A673 (cell line): ENCODE results near the gene CRYGS. TPM values are rescaled to one million over a fixed set of nuclear protein-coding genes. Genes with fewer than 3 reads are reported as not detected.

Experiments used
- BruUV-seq: library from RNA; stranded (reverse); fragments of 400-500 nt; replicated peaks from 2 replicates; lab custom pipeline; 2021; lab: Mats Ljungman, UMichigan
- CTCF ChIA-PET: fragments of 300-600 bp; sonication (Branson Sonifier 250); formaldehyde crosslinking; loops from one replicate; lab custom pipeline; 2022; ENCODE audit warnings: antibody characterized with exemption; lab: Charles Lee
- POLR2A ChIA-PET: fragments of 300-600 bp; sonication (Branson Sonifier 250); formaldehyde crosslinking; loops from one replicate; lab custom pipeline; 2022; ENCODE audit warnings: antibody characterized with exemption; ENCODE audit not compliant: low non-redundant PET; lab: Charles Lee
- DNase-seq: peaks from one replicate; pipeline ENCODE4 v3.0.0-alpha.2; 2015; ENCODE audit warnings: low spot score
- H3K27ac ChIP-seq: fragments of 200-600 bp; sonication (generic); 2 replicates; pipeline ENCODE4 v1.5.1; 2016; ENCODE audit warnings: mixed run types, low read depth, mild to moderate bottlenecking, mixed read lengths, antibody characterized with exemption, low read length; ENCODE audit not compliant: poor library complexity, severe bottlenecking
- H3K27me3 ChIP-seq: fragments of 200-600 bp; sonication (generic); replicated peaks from 2 replicates; pipeline ENCODE4 v1.6.1; 2017; ENCODE audit warnings: mixed run types, low read depth, mild to moderate bottlenecking, mixed read lengths, antibody characterized with exemption, low read length; ENCODE audit not compliant: insufficient read depth, poor library complexity
- H3K36me3 ChIP-seq: fragments of 200-600 bp; sonication (generic); 2 replicates; pipeline ENCODE4 v1.6.1; 2016; ENCODE audit warnings: mixed run types, mild to moderate bottlenecking, mixed read lengths, antibody characterized with exemption, low read length; ENCODE audit not compliant: insufficient read depth, poor library complexity, severe bottlenecking
- H3K4me1 ChIP-seq: fragments of 200-600 bp; sonication (generic); 2 replicates; pipeline ENCODE4 v1.6.1; 2017; ENCODE audit warnings: mixed run types, mild to moderate bottlenecking, mixed read lengths, antibody characterized with exemption, low read length; ENCODE audit not compliant: insufficient read depth, poor library complexity, severe bottlenecking
- H3K4me3 ChIP-seq: fragments of 200-600 bp; sonication (generic); 2 replicates; pipeline ENCODE4 v1.5.1; 2016; ENCODE audit warnings: low read depth, mixed run types, mild to moderate bottlenecking, mixed read lengths, low read length; ENCODE audit not compliant: poor library complexity, severe bottlenecking
- H3K9me3 ChIP-seq: fragments of 200-600 bp; sonication (generic); 2 replicates; pipeline ENCODE4 v1.6.1; 2016; ENCODE audit warnings: mixed run types, low read depth, mild to moderate bottlenecking, mixed read lengths, antibody characterized with exemption, low read length; ENCODE audit not compliant: poor library complexity, severe bottlenecking
- EZH2 ChIP-seq: fragments of 200-600 bp; sonication (generic); IDR thresholded peaks from 2 replicates; pipeline ENCODE4 v1.6.1; 2017; ENCODE audit warnings: borderline replicate concordance, low read depth, mild to moderate bottlenecking, mixed read lengths, antibody characterized with exemption, low read length; ENCODE audit not compliant: poor library complexity, severe bottlenecking
- intact Hi-C: fragments of 100-400 bp; cut with micrococcal nuclease; formaldehyde crosslinking; loops from one replicate; pipeline ENCODE4 v1.10.0; 2022; ENCODE audit not compliant: unreplicated experiment
- total RNA-seq: library from RNA; stranded (reverse); gene quantifications from 2 replicates; pipeline ENCODE4 v1.2.3, GENCODE V29; 2021
- TF ChIP-seq, protein P1 (sequence below): fragments of 300-800, 200-600 bp; sonication (generic); conservative IDR thresholded peaks from 2 replicates; pipeline ENCODE4 v1.5.1; 2017; ENCODE audit warnings: low read depth, mild to moderate bottlenecking, antibody characterized with exemption, low read length, moderate library complexity, mixed read lengths

Gene CRYGS
- total RNA-seq, 1 experiment from 2014 or later, result 3.6 TPM

DNA sequence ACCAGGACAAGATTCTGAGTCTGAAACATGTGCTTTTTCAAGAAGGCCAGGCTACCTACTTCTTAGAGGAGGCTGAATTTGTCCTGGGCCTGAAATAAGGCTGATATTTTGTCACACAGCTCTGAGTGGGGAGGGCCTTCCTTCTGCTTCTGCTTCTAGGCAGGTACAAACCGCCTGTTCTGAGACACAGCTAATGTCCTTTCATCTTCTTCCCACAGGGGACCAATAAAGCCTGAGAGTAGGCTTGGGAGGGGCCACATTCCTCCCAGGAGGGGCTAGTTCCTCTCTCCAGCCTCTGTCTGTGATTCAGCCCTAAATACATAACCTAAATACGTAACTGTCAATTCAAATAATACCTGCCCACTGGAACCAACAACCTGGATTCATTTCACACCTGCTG lies 34.8 kb downstream of the CRYGS start:
- TF ChIP-seq, protein P1, sequence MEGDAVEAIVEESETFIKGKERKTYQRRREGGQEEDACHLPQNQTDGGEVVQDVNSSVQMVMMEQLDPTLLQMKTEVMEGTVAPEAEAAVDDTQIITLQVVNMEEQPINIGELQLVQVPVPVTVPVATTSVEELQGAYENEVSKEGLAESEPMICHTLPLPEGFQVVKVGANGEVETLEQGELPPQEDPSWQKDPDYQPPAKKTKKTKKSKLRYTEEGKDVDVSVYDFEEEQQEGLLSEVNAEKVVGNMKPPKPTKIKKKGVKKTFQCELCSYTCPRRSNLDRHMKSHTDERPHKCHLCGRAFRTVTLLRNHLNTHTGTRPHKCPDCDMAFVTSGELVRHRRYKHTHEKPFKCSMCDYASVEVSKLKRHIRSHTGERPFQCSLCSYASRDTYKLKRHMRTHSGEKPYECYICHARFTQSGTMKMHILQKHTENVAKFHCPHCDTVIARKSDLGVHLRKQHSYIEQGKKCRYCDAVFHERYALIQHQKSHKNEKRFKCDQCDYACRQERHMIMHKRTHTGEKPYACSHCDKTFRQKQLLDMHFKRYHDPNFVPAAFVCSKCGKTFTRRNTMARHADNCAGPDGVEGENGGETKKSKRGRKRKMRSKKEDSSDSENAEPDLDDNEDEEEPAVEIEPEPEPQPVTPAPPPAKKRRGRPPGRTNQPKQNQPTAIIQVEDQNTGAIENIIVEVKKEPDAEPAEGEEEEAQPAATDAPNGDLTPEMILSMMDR, result no peak
- TF ChIP-seq EZH2, result no peak
- no TSS peak for BruUV-seq
- intact Hi-C loops, result no loop called here
- H3K4me1 ChIP-seq, result no peaks in the 10 kb centered on the region
- no peaks in the 10 kb centered on the region for H3K9me3 ChIP-seq
- peaks cover 3% of the 10 kb centered on the region for H3K27me3 ChIP-seq
- CTCF ChIA-PET, result no interaction called here
- POLR2A ChIA-PET, result no interaction called here
- no peak for DNase-seq
- H3K36me3 ChIP-seq, result no peaks in the 10 kb centered on the region
- no peak overlapping the region for H3K27ac ChIP-seq
- no peak overlapping the region for H3K4me3 ChIP-seq

DNA sequence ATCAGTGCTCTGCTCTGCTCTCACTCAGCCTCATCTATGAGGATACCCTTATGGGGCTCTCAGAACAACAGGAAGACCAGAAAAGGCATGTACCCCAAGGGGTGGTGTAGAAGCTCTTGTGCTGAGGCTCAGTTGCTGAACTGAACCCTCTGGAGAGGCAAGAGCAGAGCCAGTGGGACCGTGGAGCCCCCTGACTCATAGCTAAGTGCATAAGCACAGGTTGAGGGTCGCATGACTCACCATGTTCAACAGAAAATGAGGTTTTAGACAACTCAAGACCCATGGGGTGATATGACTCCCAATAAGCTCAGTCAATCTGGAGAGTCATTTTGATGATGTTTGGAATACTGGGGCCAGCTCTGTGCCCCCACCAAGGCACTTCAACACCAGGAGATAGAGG lies 37.3 kb downstream of the CRYGS start:
- Histone ChIP-seq H3K36me3 (no peaks in the 10 kb centered on the region), H3K27ac (no peak overlapping the region), H3K27me3 (no peaks in the 10 kb centered on the region), H3K9me3 (no peaks in the 10 kb centered on the region), H3K4me1 (no peaks in the 10 kb centered on the region), H3K4me3 (no peak overlapping the region)
- intact Hi-C loops, result no loop called here
- CTCF ChIA-PET, result interaction anchor here (0.5 to 0.9 kb wide), 3 partner anchors 34 to 530 kb away, joined by 3 to 7 read pairs (median 4); no protein-coding TSS in a partner anchor
- DNase-seq, result no peak
- POLR2A ChIA-PET, result interaction anchor here (0.6 kb wide), 1 partner anchor 17 kb away, joined by 3 read pairs; no protein-coding TSS in a partner anchor
- no peak for TF ChIP-seq EZH2
- TF ChIP-seq, protein P1, result no peak
- no TSS peak for BruUV-seq

DNA sequence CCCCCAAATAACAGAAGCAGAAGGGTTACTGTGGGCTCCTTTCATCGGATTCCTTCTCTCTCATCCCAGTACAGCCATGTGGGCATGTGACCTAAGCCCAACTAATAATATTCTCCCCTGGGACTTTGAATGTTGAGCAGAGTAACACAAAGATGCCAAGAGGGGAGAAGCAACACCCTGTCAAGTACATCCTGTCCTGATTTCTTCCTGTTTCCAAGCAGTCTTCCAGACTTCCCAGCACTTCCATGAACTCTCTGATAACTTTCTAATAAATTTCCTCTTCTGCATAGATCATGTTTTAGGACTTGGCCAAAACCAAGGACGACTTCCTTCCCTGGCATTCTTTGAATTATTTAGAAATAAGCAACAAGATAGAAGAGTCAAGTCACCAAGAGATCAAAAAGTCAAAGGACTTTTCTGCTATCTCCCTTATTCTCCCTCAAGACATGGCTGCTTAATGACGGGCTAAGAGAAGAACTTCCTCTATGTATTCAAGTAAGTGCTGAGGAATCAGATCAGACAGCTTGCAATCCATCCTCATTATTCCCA lies 37.9 kb downstream of the CRYGS start:
- H3K36me3 ChIP-seq, result no peaks in the 10 kb centered on the region
- no peak for DNase-seq
- intact Hi-C loops, result no loop called here
- no peaks in the 10 kb centered on the region for H3K27me3 ChIP-seq
- TF ChIP-seq EZH2, result no peak
- TF ChIP-seq, protein P1, result no peak
- ChIA-PET POLR2A (no interaction called here), CTCF (interaction anchor here (0.5 to 0.9 kb wide), 2 partner anchors 34 to 108 kb away, joined by 3 to 4 read pairs; no protein-coding TSS in a partner anchor)
- no peak overlapping the region for H3K4me3 ChIP-seq
- BruUV-seq, result no TSS peak
- H3K27ac ChIP-seq, result no peak overlapping the region
- H3K9me3 ChIP-seq, result no peaks in the 10 kb centered on the region
- H3K4me1 ChIP-seq, result no peaks in the 10 kb centered on the region
